COLO668 (cell line): ENCODE data around the gene ARFRP1.
"Not testable (repeated sequence)": the region's sequence is repeated elsewhere in the genome, so short reads cannot be mapped to it uniquely, and the experiment has no call there.

Experiments used
- DNase-seq: peaks from one replicate; lab custom pipeline; 2025; ENCODE audit not compliant: unreplicated experiment; lab: John Stamatoyannopoulos, UW

The ARFRP1 gene

DNA sequence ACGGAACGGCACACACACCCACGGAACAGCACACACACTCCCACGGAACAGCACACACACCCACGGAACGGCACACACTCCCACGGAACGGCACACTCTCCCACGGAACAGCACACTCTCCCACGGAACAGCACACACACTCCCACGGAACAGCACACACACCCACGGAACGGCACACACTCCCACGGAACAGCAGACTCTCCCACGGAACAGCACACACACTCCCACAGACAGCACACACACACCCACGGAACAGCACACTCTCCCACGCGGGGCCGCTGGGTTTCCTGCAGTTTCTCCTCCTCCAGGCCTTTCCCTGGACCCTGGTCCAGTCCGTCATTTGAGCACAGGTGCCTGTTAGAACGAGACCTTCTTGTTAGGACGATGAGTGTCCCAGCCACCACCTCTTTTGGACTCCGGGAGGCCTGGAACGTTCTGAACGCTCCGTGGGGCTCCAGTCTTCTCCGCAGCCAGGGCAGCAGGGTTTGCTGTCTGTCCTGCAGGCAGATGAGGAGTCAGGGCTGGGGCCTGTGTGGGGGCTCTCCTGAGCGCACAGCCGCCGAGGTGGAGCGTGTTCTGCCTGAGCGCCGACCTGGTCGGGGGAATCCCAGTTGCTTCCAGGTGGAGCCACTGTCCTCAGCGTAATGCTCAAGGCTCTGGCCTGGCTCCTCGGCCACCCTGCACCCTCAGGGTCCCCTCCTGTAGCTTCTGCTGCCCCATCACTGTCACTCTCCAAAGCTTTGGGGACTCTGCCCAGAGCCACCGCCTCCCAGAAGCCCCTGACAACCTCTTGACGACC lies 28.9 kb downstream of the ARFRP1 start:
- no peak for DNase-seq

GRCh38 chr20:63678071-63678470 lies 29.7 kb downstream of the ARFRP1 start:
- no peak for DNase-seq

DNA sequence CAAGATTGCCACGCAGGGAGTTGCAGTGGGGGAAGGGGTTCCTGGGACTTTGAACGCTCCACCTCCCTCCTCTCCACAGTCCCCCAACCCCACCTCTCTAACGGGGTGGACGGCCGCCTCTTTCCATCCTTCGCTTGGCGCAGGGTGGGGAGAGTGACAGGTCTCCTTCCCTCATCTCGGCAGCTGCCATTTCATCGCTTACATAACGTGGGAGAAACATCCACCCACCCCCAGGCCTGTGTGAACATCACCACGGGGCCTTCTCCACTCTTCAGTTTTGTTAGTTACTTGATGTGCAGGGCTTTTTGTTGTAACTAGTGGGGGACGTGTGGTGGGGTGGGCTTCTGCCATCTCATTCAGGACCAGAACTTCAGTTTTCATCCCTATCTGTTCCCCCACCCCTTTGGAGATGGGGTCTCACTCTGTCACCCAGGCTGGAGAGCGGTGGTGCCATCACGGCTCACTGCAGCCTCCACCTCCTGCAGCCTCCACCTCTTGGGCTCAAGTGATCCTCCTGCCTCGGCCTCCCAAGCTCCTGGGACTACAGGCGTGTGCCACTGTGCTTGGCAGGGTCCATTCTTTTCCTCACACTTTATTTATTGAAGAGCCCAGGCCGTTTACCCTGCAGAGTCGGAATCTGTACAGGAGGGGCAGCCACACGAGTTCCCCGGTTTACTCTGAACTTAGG lies 32.0 kb downstream of the ARFRP1 start:
- no peak for DNase-seq

GRCh38 chr20:63673951-63674350 lies 33.8 kb downstream of the ARFRP1 start:
- DNase-seq, result no peak

- DNase-seq, result no peak
These were observed 35.1 kb downstream of the ARFRP1 start for GRCh38 chr20:63672666-63673065.

- not testable (repeated sequence) for DNase-seq
These were observed 36.1 kb downstream of the ARFRP1 start for GRCh38 chr20:63671695-63672094.

GRCh38 chr20:63668351-63668750 lies 39.4 kb downstream of the ARFRP1 start:
- DNase-seq, result no peak

DNA sequence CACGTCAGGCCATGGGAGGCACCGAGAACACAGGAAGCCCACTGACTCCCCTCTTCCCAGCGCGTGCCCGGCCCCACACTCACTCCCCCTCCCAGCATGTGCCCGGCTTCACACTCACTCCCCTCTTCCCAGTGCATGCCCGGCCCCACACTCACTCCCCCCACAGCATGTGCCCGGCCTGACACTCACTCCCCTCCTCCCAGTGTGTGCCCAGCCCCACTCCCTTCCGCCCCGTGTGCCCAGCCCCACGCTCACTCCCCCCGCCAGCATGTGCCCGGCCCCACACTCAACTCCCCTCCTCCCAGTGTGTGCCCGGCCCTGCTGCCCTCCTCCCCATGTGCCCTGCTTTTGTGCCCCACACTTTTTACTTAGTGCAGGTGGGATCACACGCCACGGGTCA lies 39.9 kb downstream of the ARFRP1 start:
- no peak for DNase-seq

DNA sequence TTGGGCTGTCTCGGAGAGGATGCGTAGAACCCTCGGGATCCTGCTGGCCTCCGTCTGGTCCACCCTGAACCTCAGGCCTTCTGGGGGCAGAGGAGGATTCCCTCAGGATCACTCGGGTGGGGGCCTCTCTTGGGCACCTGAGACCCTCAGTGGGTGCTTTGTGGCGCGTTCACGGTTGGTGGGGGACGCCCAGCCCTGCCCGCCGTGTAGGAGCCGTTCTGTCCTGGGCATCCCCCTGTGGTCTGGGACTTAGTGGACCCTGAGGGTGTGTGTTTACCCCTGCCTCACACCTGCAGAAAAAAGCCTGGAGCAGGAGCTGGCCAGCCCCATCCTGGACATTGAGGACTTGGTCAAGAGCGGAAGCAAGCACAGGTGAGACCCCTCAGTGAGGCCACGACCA lies 42.1 kb downstream of the ARFRP1 start:
- no peak for DNase-seq

- DNase-seq, result no peak
These were observed 42.7 kb downstream of the ARFRP1 start for GRCh38 chr20:63664861-63665594.

DNA sequence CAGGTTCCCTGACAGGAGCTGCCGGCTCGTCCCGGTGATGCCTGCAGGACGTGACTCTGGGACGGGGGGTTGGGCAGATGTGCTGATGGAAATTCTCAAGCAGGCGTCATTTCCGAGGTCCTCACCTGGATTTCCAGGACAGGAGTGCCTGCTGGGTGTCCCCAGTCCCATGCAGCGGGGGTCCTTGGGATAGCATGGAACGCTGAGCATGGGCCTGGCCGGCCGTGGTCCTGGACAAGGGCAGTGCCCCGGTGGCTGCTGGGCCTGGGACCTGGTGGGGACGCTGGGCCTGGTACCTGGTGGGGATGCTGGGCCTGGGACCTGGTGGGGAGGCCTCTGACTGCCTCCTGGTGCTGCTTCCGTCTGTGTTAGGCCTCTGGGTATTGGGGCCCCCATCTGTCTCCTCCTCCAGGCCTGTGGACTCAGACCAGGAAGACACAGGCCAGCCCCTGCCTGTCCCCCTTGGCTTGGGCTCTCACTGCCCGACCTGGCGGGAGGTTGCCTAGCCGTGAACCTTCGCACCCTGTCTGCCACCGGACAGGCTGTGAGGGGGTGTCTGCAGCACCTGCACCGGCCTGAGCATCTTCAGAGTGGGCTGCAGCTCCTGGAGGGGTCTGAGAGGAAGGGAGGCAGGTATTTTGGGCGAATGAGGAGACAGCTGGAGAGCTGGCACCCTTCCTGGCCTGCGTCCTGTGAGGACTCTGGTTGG lies 43.5 kb downstream of the ARFRP1 start:
- DNase-seq, result no peak

- DNase-seq, result no peak
These were observed 44.3 kb downstream of the ARFRP1 start for GRCh38 chr20:63663332-63664066.

- no peak for DNase-seq
These were observed 45.0 kb downstream of the ARFRP1 start for GRCh38 chr20:63662813-63663189.

- DNase-seq, result no peak
These were observed 45.6 kb downstream of the ARFRP1 start for GRCh38 chr20:63661959-63662812.

DNA sequence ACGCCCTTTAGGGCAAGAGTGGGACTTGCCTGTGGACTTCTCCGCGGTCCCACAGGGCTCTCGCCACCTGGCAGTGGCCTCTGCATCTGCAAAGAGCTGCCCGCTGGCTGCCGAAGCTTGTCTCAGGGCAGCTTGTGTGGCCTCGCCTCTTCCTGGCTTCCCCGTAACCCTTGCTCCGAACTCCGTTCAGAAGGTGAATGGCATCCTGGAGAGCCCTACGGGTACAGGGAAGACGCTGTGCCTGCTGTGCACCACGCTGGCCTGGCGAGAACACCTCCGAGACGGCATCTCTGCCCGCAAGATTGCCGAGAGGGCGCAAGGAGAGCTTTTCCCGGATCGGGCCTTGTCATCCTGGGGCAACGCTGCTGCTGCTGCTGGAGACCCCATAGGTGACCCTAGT lies 46.7 kb downstream of the ARFRP1 start:
- DNase-seq, result no peak

DNA sequence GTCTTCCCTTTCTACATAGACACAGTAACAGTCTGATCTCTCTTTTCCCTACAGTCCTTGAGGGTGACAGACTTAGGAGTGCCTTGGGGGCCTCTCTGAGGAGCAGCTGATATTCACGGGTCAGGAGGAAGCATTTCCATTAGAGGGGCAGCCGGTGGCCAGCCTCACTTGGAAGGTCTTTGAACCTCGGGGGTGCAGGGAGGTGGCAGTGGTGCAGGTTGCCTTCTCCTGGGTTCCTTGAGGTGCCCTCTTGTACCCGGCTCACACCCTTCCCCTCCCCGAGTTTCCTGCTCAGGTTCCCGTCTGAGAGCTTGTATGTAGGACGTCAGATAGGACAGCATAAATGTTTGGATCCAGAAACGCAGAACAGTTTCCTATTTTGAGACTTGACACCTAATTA lies 47.2 kb downstream of the ARFRP1 start:
- DNase-seq, result no peak

DNA sequence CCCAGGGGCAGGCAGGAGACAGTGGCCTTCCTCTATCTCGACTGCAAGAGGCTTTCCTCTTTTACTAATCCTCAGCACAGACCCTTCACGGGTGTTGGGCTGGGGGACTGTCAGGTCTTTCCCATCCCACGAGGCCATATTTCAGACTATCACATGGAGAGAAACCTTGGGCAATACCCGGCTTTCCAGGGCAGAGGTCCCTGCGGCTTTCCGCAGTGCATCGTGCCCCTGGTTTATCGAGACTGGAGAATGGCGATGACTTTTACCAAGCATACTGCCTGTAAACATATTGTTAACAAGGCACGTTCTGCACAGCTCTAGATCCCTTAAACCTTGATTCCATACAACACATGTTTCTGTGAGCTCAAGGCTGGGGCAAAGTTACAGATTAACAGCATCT lies 47.6 kb downstream of the ARFRP1 start:
- not testable (repeated sequence) for DNase-seq

DNA sequence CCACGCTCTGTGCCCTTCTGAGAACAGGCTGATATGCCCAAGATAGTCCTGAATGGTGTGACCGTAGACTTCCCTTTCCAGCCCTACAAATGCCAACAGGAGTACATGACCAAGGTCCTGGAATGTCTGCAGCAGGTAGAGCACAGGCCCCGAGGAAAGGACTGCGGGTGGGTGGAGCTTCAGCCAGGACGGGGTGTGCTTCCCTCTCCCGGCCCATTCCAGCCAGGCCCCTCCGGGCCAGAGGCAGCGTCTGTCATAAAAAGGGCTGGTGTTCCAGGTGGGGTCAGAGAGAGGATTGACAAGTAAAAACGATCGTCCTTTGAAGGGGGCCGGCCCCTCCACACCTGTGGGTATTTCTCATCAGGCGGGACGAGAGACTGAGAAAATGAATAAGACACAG lies 48.4 kb downstream of the ARFRP1 start:
- DNase-seq, result no peak

GRCh38 chr20:63658749-63659187 lies 49.0 kb downstream of the ARFRP1 start:
- no peak for DNase-seq
